MM.1S (cell line): ENCODE measurements around the gene ZNF547.

Experiments
- EZH2 ChIP-seq: fragments of 300-600 bp; sonication (generic); optimal IDR thresholded peaks from 2 replicates; pipeline ENCODE3; 2017; ENCODE audit warnings: low read depth, mild to moderate bottlenecking, antibody characterized with exemption, low read length, mixed read lengths
- EZH2phosphoT487 ChIP-seq: fragments of 300-600 bp; sonication (generic); IDR thresholded peaks from 2 replicates; pipeline ENCODE4 v1.6.1; 2018; ENCODE audit warnings: antibody characterized with exemption, low read length
- TF ChIP-seq, protein P1 (sequence below): fragments of 300-600 bp; sonication (generic); IDR thresholded peaks from 2 replicates; pipeline ENCODE4 v1.5.1; 2016; ENCODE audit warnings: antibody characterized with exemption, low read length, mixed read lengths

DNA sequence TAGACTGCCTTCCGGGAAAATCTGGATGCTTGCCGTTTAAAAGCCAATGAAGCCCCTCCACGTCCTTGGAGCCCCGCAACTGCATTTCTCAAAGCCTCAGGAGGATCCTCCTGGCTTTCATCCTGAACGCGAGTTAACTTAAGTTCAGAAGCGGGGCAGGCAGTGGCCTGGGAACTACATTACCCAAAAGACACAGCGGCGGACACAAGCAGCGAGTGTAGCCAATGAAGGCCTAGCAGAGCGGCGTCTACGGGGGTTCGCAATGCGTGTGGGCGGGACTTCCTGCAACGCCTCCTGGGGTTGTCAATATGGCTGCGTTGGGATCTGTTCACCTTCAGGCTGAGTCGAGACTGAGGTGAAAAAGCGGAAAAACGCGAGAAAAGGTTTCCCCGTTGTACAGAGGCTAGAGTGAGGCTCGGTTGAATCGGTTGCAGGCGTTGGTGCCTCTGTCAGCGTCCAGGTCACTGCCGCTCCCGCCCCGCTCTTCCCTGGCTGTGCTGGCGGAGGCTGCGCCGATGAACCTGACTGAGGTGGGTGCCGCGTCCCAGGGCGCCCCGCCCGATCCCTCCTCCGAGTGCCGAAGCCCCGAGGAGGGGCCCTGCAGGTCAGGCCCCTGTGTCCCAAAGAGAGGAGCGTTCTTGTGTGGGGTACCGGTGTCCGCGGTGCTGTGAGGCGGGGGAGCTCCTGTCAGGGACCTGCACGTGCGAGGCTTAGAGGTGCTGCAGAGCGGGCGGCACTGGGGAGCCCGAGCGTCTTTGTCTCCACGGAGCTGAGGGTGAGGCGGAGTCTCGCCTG, 47.7 kb downstream of the ZNF547 start, which contains the start of gene ZNF17:
- no peak for TF ChIP-seq EZH2
- TF ChIP-seq, protein P1, sequence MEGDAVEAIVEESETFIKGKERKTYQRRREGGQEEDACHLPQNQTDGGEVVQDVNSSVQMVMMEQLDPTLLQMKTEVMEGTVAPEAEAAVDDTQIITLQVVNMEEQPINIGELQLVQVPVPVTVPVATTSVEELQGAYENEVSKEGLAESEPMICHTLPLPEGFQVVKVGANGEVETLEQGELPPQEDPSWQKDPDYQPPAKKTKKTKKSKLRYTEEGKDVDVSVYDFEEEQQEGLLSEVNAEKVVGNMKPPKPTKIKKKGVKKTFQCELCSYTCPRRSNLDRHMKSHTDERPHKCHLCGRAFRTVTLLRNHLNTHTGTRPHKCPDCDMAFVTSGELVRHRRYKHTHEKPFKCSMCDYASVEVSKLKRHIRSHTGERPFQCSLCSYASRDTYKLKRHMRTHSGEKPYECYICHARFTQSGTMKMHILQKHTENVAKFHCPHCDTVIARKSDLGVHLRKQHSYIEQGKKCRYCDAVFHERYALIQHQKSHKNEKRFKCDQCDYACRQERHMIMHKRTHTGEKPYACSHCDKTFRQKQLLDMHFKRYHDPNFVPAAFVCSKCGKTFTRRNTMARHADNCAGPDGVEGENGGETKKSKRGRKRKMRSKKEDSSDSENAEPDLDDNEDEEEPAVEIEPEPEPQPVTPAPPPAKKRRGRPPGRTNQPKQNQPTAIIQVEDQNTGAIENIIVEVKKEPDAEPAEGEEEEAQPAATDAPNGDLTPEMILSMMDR: no peak
- TF ChIP-seq EZH2phosphoT487: no peak
